GM12878 (cell line): ENCODE data around the gene EEF1A2.

Experiments
- BCL3 ChIP-seq: IDR thresholded peaks from 2 replicates; pipeline ENCODE4 v1.6.1; 2011; ENCODE audit warnings: borderline replicate concordance, low read depth, mild to moderate bottlenecking, moderate library complexity, low read length; ENCODE audit not compliant: insufficient read depth, poor library complexity, severe bottlenecking
- CBX3 ChIP-seq: fragments of 200-600 bp; sonication (generic); IDR thresholded peaks from 2 replicates; pipeline ENCODE4 v1.6.1; 2016; ENCODE audit warnings: low read depth, borderline replicate concordance
- CTCF ChIP-seq, 3 experiments: IDR thresholded peaks in 2 of 3; conservative IDR thresholded peaks in 1 of 3; 2 replicates each; pipeline ENCODE4 v1.5.1; 2011; ENCODE audit warnings: low read depth in 3 of 3, low read length in 3 of 3, mild to moderate bottlenecking in 3 of 3, control low read depth in 2 of 3, moderate library complexity in 2 of 3, inconsistent platforms in 1 of 3, mixed read lengths in 1 of 3; ENCODE audit not compliant: control insufficient read depth in 2 of 3, insufficient read depth in 1 of 3; ENCODE audit errors: extremely low read depth in 1 of 3
- EZH2 ChIP-seq: IDR thresholded peaks from 2 replicates; pipeline ENCODE4 v1.6.1; 2012; ENCODE audit warnings: low read depth, mild to moderate bottlenecking, control low read depth, inconsistent platforms, low read length, borderline replicate concordance; ENCODE audit not compliant: control insufficient read depth
- KDM1A ChIP-seq: fragments of 200-600 bp; sonication (generic); IDR thresholded peaks from 2 replicates; pipeline ENCODE4 v1.6.1; 2016; ENCODE audit warnings: borderline replicate concordance
- KLF5 ChIP-seq: fragments of 450-650 bp; IDR thresholded peaks from 2 replicates; pipeline ENCODE4 v1.6.1; 2014; ENCODE audit warnings: mild to moderate bottlenecking; ENCODE audit not compliant: partially characterized antibody
- SMAD1 ChIP-seq: fragments of 450-650 bp; IDR thresholded peaks from 2 replicates; pipeline ENCODE4 v1.6.1; 2018; ENCODE audit warnings: mild to moderate bottlenecking, low read depth; ENCODE audit not compliant: partially characterized antibody
- TAF1 ChIP-seq: IDR thresholded peaks from 2 replicates; pipeline ENCODE4 v1.6.1; 2011; ENCODE audit warnings: mild to moderate bottlenecking, low read depth, low read length, borderline replicate concordance
- TARDBP ChIP-seq: IDR thresholded peaks from 2 replicates; pipeline ENCODE4 v1.6.1; 2016; ENCODE audit warnings: borderline replicate concordance
- USF2 ChIP-seq: IDR thresholded peaks from 2 replicates; pipeline ENCODE4 v1.6.1; 2011; ENCODE audit warnings: low read depth, low read length, improper control_type of control experiment, borderline replicate concordance
- ZBTB40 ChIP-seq: fragments of 450-650 bp; IDR thresholded peaks from 2 replicates; pipeline ENCODE4 v1.6.1; 2016; ENCODE audit warnings: mild to moderate bottlenecking, moderate library complexity, borderline replicate concordance

DNA sequence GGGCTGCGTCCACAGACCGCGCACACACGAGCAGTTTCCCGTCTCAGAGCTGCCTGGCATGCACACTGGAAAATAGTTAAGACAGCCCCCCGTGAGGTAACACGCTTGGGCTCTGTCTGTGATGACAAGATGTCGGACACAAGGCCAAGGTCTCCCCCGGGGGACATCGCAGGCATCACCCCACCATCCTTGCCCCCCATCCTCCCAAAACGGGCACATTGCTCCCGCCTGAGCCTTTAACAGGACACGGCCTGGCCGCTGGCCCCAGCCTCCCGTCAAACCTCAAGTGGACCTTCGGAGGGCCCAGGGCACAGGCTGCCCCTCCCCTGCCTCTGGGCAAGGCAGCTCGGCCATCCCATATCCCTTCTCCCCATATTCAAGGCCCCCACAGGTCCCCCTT lies 32.0 kb downstream of the EEF1A2 start:
- no peak for TF ChIP-seq CTCF (IDR thresholded peaks at IDR 0.05 in 2 of 3, conservative IDR thresholded peaks at IDR 0.05 in 1 of 3; ENCODE audit: control insufficient read depth in 2 of 3, extremely low read depth in 1 of 3, insufficient read depth in 1 of 3, low read depth in 3 of 3, low read length in 3 of 3)
- TF ChIP-seq TARDBP: no peak
- TF ChIP-seq BCL3: no peak
- no peak for TF ChIP-seq EZH2
- no peak for TF ChIP-seq TAF1
- no peak for TF ChIP-seq ZBTB40
- TF ChIP-seq USF2: no peak
- TF ChIP-seq KLF5: no peak
- no peak for TF ChIP-seq SMAD1
- no peak for TF ChIP-seq CBX3
- TF ChIP-seq KDM1A: no peak
